Erythroblast (primary cell): Measurements from ENCODE around the gene RFX2.

Experiments used
- GATA1 ChIP-seq: IDR thresholded peaks from 2 replicates; pipeline ENCODE4 v1.6.1; 2011; ENCODE audit warnings: low read depth, mild to moderate bottlenecking, control low read depth, low read length, moderate library complexity
- POLR2A ChIP-seq: IDR thresholded peaks from 2 replicates; pipeline ENCODE4 v1.6.1; 2011; ENCODE audit warnings: mild to moderate bottlenecking, low read length

DNA sequence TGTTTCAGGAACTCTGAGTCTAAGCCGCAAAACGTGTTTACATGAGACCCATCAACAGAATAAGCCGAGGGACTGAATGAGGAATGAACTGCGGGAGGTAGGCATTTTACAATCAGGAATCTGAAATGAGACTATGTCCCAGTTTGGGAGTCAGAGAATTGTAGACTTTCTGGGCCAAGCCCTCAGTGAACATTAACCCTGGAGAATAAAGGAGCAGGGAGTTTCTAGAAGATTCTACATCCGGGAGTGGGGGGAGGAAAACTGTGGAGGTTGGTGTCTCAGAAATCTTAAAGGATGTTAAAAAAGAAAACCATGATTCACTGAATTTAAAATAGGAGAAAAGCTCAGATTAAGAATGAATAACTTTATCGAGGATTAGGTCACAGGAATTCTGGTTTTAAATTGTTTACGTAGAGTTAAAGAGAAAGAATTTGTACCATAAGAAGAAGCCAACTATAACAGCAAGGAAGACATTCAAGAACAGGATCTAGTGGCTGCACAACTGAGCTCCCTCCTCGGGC is 18.5 kb downstream of the RFX2 start:
- no peak for TF ChIP-seq POLR2A
- TF ChIP-seq GATA1 = no peak
